ENCODE data around the gene ZSWIM1. TPM values are rescaled to one million over a fixed set of nuclear protein-coding genes. Genes with fewer than 3 reads are reported as not detected.

The ZSWIM1 gene
- total RNA-seq, 5 donors from 2014 or later (not counting 1 experiment from before 2014, with no cell fraction given), result 8.3 to 17.2 (median 14.6) TPM

DNA sequence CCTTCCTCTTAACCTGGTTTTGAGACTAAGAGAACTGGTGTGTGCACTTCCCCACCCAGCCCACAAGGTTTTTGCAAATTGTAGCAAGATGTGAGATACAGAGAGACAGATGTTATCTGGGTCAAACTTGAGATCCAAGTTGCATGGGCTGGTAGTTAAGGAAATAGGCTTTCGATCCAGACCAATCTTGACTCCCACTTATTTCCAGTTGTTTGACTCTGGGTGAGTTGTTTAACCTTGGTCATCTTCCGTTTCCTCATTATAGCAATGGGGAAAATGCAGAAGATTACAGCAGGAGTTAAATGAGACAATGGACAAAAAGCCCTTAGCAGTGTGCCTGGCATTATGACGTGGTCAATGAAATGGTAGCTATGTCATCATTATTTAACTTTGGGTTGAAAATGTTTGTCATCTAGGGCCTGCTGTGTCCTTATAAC is 45.7 kb upstream of the ZSWIM1 start:
- WGBS (ENCODE audit: insufficient coverage), result no CpG with 5 or more reads among the region's 3 CpGs
- no peak overlapping the region for H3K4me3 ChIP-seq (ENCODE audit: control insufficient read depth in 1 of 2, extremely low read depth in 1 of 2, low read length in 1 of 2)
- no peak for ATAC-seq (replicated peaks in 1 of 4)
- ChIA-PET CTCF (no interaction called here), POLR2A (no interaction called here)
- H3K27ac Mint-ChIP-seq, result no peak overlapping the region
- no peak overlapping the region for H3K27ac ChIP-seq (ENCODE audit: low read length)
- peaks cover 4 to 18% of the 10 kb centered on the region in 2 experiments for H3K4me1 ChIP-seq (ENCODE audit: control insufficient read depth in 1 of 2, extremely low read depth in 1 of 2, insufficient read depth in 2 of 2, low read length in 2 of 2)
- peaks cover 13 to 20% (median 13%) of the 10 kb centered on the region in 3 donors for H3K4me1 Mint-ChIP-seq
- H3K4me3 Mint-ChIP-seq, result peak overlapping the region; percentile 31 to 89 (median 66)
- no peak for DNase-seq
- H3K36me3 ChIP-seq (ENCODE audit: control insufficient read depth in 2 of 2, extremely low read depth in 1 of 2, insufficient read depth in 1 of 2, low read length in 1 of 2), result no peaks in the 10 kb centered on the region
- H3K36me3 Mint-ChIP-seq, result no peaks in the 10 kb centered on the region
- H3K9me3 ChIP-seq, result no peaks in the 10 kb centered on the region
- H3K9me3 Mint-ChIP-seq, result no peaks in the 10 kb centered on the region
- no peaks in the 10 kb centered on the region for H3K27me3 Mint-ChIP-seq
- no peaks in the 10 kb centered on the region for H3K27me3 ChIP-seq (replicated peaks in 1 of 2; ENCODE audit: control insufficient read depth in 2 of 2, extremely low read depth in 1 of 2, insufficient read depth in 2 of 2, low read length in 1 of 2)

- Histone ChIP-seq H3K4me3 (ENCODE audit: control insufficient read depth in 1 of 2, extremely low read depth in 1 of 2, low read length in 1 of 2) (no peak overlapping the region), H3K36me3 (ENCODE audit: control insufficient read depth in 2 of 2, extremely low read depth in 1 of 2, insufficient read depth in 1 of 2, low read length in 1 of 2) (no peaks in the 10 kb centered on the region), H3K9me3 (no peaks in the 10 kb centered on the region), H3K27me3 (replicated peaks in 1 of 2; ENCODE audit: control insufficient read depth in 2 of 2, extremely low read depth in 1 of 2, insufficient read depth in 2 of 2, low read length in 1 of 2) (no peaks in the 10 kb centered on the region), H3K27ac (ENCODE audit: low read length) (no peak overlapping the region), H3K4me1 (ENCODE audit: control insufficient read depth in 1 of 2, extremely low read depth in 1 of 2, insufficient read depth in 2 of 2, low read length in 2 of 2) (peaks cover 4 to 18% of the 10 kb centered on the region in 2 experiments)
- Mint-ChIP-seq H3K36me3 (no peaks in the 10 kb centered on the region), H3K27me3 (no peaks in the 10 kb centered on the region), H3K4me3 (peak overlapping the region; percentile 18 to 89 (median 31)), H3K4me1 (peaks cover 13 to 20% (median 13%) of the 10 kb centered on the region in 3 donors), H3K27ac (peak overlapping the region in 1 of 2 donors; percentile 23), H3K9me3 (no peaks in the 10 kb centered on the region)
- 100% methylated on average over 1 of the region's 5 CpGs for WGBS (ENCODE audit: insufficient coverage)
- CTCF ChIA-PET, result no interaction called here
- POLR2A ChIA-PET, result no interaction called here
- DNase-seq, result no peak
- no peak for ATAC-seq (replicated peaks in 1 of 4)
Observed at GRCh38 chr20:45835825-45836224, 45.2 kb upstream of the ZSWIM1 start.

DNA sequence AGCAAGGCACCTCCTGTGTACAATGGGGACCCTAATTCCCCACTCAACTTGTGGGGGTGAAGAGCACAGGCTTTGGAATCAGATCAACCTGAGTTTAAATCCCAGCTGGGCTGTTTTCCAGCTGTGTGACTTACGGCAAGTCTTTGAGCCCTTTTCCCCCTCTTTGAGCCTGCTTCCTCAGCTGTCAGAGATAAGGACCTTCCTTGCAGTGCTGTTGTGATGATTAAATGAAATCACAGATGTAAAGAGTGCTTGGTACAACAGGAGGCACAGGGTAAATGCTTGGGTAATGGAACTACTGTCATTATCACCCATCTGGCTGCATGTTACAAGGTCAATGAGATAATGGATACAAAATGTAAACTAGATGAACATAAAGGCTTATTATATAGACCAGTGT is 44.2 kb upstream of the ZSWIM1 start:
- Histone ChIP-seq H3K27me3 (replicated peaks in 1 of 2; ENCODE audit: control insufficient read depth in 2 of 2, extremely low read depth in 1 of 2, insufficient read depth in 2 of 2, low read length in 1 of 2) (no peaks in the 10 kb centered on the region), H3K36me3 (ENCODE audit: control insufficient read depth in 2 of 2, extremely low read depth in 1 of 2, insufficient read depth in 1 of 2, low read length in 1 of 2) (peaks cover 0 to 6% of the 10 kb centered on the region in 2 donors), H3K4me3 (ENCODE audit: control insufficient read depth in 1 of 2, extremely low read depth in 1 of 2, low read length in 1 of 2) (no peak overlapping the region), H3K27ac (ENCODE audit: low read length) (no peak overlapping the region), H3K9me3 (no peaks in the 10 kb centered on the region), H3K4me1 (ENCODE audit: control insufficient read depth in 1 of 2, extremely low read depth in 1 of 2, insufficient read depth in 2 of 2, low read length in 2 of 2) (peaks cover 4 to 18% of the 10 kb centered on the region in 2 experiments)
- Mint-ChIP-seq H3K27me3 (no peaks in the 10 kb centered on the region), H3K4me1 (peaks cover 13 to 20% (median 13%) of the 10 kb centered on the region in 3 donors), H3K4me3 (no peak overlapping the region), H3K27ac (no peak overlapping the region), H3K9me3 (no peaks in the 10 kb centered on the region), H3K36me3 (no peaks in the 10 kb centered on the region)
- ATAC-seq (replicated peaks in 1 of 4), result no peak
- CTCF ChIA-PET, result no interaction called here
- POLR2A ChIA-PET, result no interaction called here
- no peak for DNase-seq
- WGBS (ENCODE audit: insufficient coverage), result 100% methylated on average over 1 of the region's 1 CpG

DNA sequence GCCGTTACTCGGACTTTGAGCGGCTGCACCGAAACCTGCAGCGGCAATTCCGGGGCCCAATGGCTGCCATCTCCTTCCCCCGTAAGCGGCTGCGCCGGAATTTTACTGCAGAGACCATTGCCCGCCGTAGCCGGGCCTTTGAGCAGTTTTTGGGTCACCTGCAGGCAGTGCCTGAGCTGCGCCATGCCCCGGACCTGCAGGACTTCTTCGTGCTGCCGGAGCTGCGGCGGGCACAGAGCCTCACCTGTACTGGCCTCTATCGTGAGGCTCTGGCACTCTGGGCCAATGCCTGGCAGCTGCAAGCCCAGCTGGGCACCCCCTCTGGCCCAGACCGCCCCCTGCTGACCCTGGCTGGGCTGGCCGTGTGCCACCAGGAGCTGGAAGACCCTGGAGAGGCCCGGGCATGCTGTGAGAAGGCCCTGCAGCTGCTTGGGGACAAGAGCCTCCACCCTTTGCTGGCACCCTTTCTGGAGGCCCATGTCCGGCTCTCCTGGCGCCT is 40.3 kb upstream of the ZSWIM1 start:
- ATAC-seq (replicated peaks in 1 of 4), result no peak
- no peaks in the 10 kb centered on the region for H3K27me3 Mint-ChIP-seq
- 96% methylated on average over 25 of the region's 25 CpGs for WGBS (ENCODE audit: insufficient coverage)
- no peak overlapping the region for H3K4me3 Mint-ChIP-seq
- H3K27ac ChIP-seq (ENCODE audit: low read length), result no peak overlapping the region
- no peaks in the 10 kb centered on the region for H3K9me3 ChIP-seq
- peaks cover 16 to 35% of the 10 kb centered on the region in 2 donors for H3K36me3 ChIP-seq (ENCODE audit: control insufficient read depth in 2 of 2, extremely low read depth in 1 of 2, insufficient read depth in 1 of 2, low read length in 1 of 2)
- CTCF ChIA-PET, result no interaction called here
- POLR2A ChIA-PET, result no interaction called here
- H3K9me3 Mint-ChIP-seq, result no peaks in the 10 kb centered on the region
- H3K27me3 ChIP-seq (replicated peaks in 1 of 2; ENCODE audit: control insufficient read depth in 2 of 2, extremely low read depth in 1 of 2, insufficient read depth in 2 of 2, low read length in 1 of 2), result no peaks in the 10 kb centered on the region
- H3K27ac Mint-ChIP-seq, result no peak overlapping the region
- DNase-seq, result no peak
- peaks cover 0 to 3% (median 2%) of the 10 kb centered on the region in 3 donors for H3K4me1 Mint-ChIP-seq
- H3K36me3 Mint-ChIP-seq, result peaks cover 28% of the 10 kb centered on the region
- no peaks in the 10 kb centered on the region for H3K4me1 ChIP-seq (ENCODE audit: control insufficient read depth in 1 of 2, extremely low read depth in 1 of 2, insufficient read depth in 2 of 2, low read length in 2 of 2)
- no peak overlapping the region for H3K4me3 ChIP-seq (ENCODE audit: control insufficient read depth in 1 of 2, extremely low read depth in 1 of 2, low read length in 1 of 2)

GRCh38 chr20:45841407-45842129 is 39.5 kb upstream of the ZSWIM1 start:
- no peak for ATAC-seq (replicated peaks in 1 of 4)
- H3K9me3 ChIP-seq, result no peaks in the 10 kb centered on the region
- POLR2A ChIA-PET, result no interaction called here
- no peaks in the 10 kb centered on the region for H3K27me3 Mint-ChIP-seq
- H3K4me3 Mint-ChIP-seq, result no peak overlapping the region
- no peak overlapping the region for H3K4me3 ChIP-seq (ENCODE audit: control insufficient read depth in 1 of 2, extremely low read depth in 1 of 2, low read length in 1 of 2)
- peaks cover 16 to 44% of the 10 kb centered on the region in 2 donors for H3K36me3 ChIP-seq (ENCODE audit: control insufficient read depth in 2 of 2, extremely low read depth in 1 of 2, insufficient read depth in 1 of 2, low read length in 1 of 2)
- peaks cover 32% of the 10 kb centered on the region for H3K36me3 Mint-ChIP-seq
- H3K4me1 Mint-ChIP-seq, result peaks cover 0 to 3% (median 2%) of the 10 kb centered on the region in 3 donors
- H3K4me1 ChIP-seq (ENCODE audit: control insufficient read depth in 1 of 2, extremely low read depth in 1 of 2, insufficient read depth in 2 of 2, low read length in 2 of 2), result no peaks in the 10 kb centered on the region
- no peaks in the 10 kb centered on the region for H3K9me3 Mint-ChIP-seq
- H3K27me3 ChIP-seq (replicated peaks in 1 of 2; ENCODE audit: control insufficient read depth in 2 of 2, extremely low read depth in 1 of 2, insufficient read depth in 2 of 2, low read length in 1 of 2), result no peaks in the 10 kb centered on the region
- CTCF ChIA-PET, result no interaction called here
- H3K27ac Mint-ChIP-seq, result no peak overlapping the region
- WGBS (ENCODE audit: insufficient coverage), result 98% methylated on average over 6 of the region's 10 CpGs
- no peak overlapping the region for H3K27ac ChIP-seq (ENCODE audit: low read length)
- DNase-seq, result no peak

DNA sequence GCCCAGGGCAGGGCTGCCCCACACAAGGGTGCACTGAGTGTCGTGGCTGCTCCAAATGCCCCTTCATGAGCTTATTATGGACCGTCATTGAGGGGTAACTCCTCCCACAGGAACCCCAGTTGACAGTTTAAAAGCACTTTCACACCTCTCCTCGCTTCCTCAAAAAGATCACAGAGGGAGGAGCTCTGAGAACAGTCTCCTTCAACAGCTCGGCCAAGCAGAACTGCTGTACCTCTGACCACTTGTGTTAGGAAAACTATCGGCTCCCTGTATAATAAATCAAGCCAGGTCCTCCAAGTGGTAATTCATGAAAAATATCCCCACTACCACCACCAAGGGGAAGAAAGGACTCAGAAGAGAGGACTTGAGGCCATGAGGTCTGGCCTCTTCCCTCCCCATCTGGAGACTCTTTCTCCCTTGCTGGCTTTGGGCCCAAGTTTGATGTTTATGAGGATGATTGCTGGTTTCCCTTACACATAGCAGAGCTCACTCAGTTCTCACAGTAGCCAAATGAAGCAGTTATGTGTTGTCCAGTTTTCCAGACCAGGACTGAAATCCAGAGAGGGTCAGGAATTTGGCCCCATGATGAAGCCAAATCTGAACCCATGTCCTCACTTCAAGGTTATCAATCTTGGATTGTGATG is 38.7 kb upstream of the ZSWIM1 start:
- Mint-ChIP-seq H3K27ac (peak overlapping the region in 1 of 2 donors; percentile 55), H3K4me3 (no peak overlapping the region), H3K36me3 (peaks cover 32% of the 10 kb centered on the region), H3K4me1 (peaks cover 0 to 3% (median 0%) of the 10 kb centered on the region in 3 donors), H3K27me3 (no peaks in the 10 kb centered on the region), H3K9me3 (no peaks in the 10 kb centered on the region)
- Histone ChIP-seq H3K27me3 (replicated peaks in 1 of 2; ENCODE audit: control insufficient read depth in 2 of 2, extremely low read depth in 1 of 2, insufficient read depth in 2 of 2, low read length in 1 of 2) (no peaks in the 10 kb centered on the region), H3K4me3 (ENCODE audit: control insufficient read depth in 1 of 2, extremely low read depth in 1 of 2, low read length in 1 of 2) (no peak overlapping the region), H3K4me1 (ENCODE audit: control insufficient read depth in 1 of 2, extremely low read depth in 1 of 2, insufficient read depth in 2 of 2, low read length in 2 of 2) (no peaks in the 10 kb centered on the region), H3K9me3 (no peaks in the 10 kb centered on the region), H3K36me3 (ENCODE audit: control insufficient read depth in 2 of 2, extremely low read depth in 1 of 2, insufficient read depth in 1 of 2, low read length in 1 of 2) (peaks cover 16 to 49% of the 10 kb centered on the region in 2 donors), H3K27ac (ENCODE audit: low read length) (no peak overlapping the region)
- CTCF ChIA-PET, result interaction anchor here in 1 of 2 donors (0.6 kb wide), 1 partner anchor 164 kb away, joined by 3 read pairs; no protein-coding TSS in a partner anchor
- ATAC-seq (replicated peaks in 1 of 4) (no peak), DNase-seq (no peak)
- 57% methylated on average over 1 of the region's 5 CpGs for WGBS (ENCODE audit: insufficient coverage)
- POLR2A ChIA-PET, result no interaction called here

Data from T-cell (primary cell).